ENCODE results near the gene THSD4.

The THSD4 gene

DNA sequence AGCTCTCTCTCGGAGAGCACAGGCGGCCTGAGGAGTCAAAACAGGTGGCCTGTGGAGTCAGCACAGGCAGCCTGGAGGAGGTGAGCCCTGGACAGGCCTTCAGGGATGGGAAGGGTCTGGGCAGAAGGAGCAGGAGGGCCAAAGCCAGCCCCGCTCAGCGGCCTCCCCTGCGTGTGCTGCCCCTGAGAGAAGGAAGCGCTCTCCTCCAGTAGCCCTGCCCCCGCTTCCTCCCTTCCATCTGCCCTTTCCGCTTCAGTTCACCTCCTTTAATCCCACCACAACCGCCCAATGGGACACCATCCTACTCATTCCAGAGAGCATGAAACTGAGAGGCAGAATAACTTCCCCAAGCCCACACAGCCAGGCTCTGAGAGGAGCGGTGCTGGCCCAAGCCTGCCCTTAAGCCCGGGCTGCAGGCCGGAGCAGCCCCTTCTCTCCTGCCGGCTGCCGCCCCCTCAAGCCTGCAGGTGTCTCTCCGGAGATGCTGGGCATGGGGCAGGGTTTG is 691.9 kb downstream of the THSD4 start:
- FAIRE-seq, result no peak

DNA sequence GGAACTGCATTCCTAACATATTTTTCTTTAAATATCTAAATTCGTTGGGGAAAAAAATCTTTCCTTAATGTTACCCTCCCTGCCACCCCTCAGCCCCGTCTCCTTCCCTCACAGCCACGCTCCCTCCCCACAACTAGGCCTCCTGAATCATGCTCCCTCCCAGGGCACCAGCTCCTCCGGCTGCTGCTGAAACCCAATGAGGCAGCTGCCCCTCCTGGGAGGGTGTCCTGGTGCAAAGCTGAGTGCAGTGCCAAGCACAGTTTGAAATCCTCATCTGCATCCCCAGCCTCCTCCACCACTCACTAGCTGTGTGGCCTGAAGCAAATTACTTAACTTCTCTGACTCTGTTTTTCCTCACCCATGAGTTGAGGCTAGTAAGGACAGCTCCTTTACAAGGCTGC is 692.4 kb downstream of the THSD4 start:
- no peak for FAIRE-seq

DNA sequence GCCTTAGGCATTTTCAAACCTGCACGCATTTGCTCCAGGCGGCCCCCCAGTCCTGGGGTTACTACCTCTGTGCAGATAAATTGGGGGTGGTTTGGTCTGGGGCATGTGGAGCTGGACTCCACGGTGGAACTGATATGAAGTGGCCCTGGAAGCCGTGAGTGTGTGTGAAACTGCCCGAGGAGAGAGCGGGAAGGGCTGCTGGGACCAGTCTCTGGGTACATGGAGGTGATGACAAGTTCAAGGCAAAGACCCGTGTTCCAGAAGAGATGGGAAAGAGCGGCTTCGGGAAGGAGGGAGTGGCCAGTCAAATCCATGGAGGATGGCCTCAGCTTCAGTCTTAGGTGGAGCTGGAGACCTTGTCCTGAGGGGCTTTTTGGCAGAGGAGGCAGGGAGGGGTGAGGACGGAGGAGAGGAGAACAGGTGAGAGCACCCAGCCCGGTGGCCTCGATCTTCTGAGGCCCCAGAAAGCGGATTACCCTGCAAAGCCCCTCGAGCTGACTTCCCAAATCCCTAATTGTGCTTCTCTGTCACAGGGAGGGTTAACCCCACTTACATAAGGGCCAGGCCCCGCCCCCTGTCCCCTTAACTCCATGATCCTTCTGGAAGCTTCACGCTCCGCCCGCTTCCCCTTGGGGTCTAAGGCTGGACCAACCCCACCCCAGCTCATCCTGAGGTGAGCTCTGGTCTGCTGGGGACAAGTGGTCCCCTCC is 693.2 kb downstream of the THSD4 start:
- FAIRE-seq, result no peak

DNA sequence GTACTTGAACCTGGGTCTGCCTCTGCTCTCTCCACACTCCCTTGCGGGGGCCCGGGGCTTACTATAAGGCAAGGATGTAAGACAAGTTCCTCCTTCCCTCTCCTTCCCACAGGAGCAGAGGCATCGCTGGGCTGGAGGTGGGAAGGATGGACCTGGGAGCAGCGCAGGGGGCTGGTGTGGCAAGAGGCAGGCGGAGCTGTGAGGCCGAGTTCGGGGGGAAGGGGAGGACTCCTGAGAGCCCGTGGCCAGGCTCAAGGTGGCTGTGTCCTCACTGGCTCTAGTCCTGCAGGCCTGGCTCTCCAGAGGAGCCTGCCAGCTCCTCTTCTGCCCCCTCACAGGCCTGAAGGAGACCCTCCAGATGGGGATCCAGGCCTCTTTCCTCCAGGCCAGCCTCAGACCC is 694.1 kb downstream of the THSD4 start:
- no peak for FAIRE-seq

DNA sequence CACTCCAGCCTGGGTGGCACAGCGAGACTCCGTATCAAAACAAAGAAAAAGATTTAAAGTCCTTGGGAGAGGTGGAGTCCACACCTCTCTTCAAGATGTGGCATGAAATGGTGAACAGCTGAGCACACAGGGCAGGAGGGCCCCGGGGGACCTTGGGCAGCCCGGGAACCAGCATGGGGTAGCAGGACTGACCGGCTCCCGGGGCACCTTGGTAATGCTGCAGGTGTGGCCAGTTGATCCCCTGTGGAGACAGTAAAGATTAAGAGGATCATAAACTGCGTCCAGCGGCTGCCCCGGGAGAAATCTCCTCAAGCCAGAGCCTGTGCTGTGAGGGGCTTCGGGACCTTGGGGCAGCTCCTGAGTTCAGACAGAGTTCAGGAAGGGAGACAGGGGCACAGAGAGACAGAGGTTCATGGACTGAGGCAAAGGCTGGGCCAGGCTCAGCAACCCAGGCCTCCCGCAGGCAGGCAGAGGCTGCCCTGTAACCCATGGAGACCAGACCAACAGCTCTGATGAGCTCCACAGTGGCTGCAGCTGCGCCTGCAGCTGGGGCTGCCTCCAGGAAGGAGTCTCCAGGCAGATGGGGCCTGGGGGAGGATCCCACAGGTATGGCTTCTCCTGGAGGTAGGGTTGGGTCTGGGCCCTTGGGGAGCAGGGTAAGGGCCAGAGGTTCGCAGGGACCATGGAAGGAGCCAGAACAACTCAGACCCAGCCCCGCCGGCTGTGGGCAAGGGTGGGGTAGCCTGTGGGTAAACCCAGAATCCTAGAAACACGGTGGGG is 695.2 kb downstream of the THSD4 start, which contains the start of gene NR2E3:
Gene NR2E3 (plus strand): TSS at position 299 of the 780 bp plus-strand sequence. CDS start 190 bp downstream, at position 489.
- no peak for FAIRE-seq

DNA sequence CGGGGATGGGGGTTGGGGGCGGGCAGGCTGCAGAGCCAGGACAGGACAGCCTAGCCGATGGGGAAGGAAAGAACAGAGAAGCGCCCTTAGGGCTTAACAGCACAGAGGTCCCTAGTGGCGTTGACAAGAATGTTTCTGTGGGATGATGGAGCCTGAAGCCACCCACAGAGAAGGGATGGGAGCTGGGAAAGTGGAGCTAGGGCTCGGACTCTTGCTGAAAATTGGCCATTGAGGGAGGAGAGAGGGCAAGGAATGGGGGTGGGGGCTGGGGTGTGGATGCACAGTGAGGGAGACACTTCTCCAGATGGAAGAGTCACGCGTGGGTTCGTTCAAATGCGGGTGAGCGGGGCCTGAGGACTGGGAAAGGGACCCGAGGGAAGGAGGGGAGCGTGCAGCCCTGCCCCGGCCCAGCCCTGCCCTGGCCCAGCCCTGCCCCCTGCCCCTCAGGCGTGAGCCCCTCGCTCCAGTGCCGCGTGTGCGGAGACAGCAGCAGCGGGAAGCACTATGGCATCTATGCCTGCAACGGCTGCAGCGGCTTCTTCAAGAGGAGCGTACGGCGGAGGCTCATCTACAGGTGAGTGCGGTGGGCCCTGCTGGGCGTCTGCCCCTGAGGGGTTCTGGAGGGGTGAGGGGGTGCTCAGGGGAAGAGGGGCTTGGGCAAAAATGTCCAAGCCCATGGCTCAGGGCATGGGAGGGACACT is 695.9 kb downstream of the THSD4 start:
- no peak for FAIRE-seq

DNA sequence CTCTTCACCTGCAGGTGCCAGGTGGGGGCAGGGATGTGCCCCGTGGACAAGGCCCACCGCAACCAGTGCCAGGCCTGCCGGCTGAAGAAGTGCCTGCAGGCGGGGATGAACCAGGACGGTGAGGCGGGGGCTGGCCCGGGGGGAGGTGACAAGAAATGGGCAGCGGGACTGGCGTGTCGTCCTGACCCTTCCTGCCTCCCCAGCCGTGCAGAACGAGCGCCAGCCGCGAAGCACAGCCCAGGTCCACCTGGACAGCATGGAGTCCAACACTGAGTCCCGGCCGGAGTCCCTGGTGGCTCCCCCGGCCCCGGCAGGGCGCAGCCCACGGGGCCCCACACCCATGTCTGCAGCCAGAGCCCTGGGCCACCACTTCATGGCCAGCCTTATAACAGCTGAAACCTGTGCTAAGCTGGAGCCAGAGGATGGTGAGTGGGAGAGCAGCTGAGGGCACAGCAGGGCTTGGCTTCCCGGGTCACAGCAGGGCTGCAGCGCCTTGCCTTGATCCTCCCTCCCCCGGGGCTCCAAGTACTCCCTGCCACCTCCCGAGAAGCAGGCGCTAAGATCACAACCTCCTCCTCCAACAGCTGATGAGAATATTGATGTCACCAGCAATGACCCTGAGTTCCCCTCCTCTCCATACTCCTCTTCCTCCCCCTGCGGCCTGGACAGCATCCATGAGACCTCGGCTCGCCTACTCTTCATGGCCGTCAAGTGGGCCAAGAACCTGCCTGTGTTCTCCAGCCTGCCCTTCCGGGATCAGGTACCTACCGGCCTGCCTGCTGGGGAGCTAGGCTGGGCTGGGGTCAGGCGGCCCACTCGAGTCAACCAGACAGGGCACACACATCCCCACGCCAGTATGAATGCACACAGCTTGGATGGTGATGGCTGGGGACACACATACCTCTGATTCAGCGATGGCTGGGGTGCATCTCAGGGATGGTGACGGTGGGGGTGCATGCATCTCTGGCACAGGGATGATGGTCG is 696.8 kb downstream of the THSD4 start:
- no peak for FAIRE-seq

DNA sequence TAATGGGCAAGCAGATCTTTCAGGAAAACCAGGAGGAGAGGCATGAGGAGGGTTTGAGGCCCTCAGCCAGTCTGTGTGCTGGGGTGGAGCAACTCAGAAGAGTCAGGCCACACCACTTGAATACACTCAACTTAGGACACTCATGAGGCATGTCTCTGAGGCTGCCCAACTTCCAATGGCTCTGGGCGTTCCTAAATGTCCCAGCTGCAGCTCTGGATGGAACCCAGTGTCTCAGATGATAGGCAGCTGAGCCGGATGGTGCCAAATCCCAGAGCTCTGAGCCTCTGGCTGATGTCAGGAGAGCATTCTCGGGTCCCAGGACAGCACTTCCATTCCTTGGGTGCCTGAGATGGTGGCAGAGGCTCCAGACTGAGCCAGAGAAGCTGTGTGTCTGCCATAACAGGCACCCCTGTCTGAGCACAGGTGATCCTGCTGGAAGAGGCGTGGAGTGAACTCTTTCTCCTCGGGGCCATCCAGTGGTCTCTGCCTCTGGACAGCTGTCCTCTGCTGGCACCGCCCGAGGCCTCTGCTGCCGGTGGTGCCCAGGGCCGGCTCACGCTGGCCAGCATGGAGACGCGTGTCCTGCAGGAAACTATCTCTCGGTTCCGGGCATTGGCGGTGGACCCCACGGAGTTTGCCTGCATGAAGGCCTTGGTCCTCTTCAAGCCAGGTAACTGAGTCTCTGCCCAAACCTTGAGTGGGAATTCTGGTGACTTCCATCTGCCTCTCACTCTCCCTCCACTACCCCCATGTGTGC is 697.9 kb downstream of the THSD4 start:
- FAIRE-seq, result no peak

DNA sequence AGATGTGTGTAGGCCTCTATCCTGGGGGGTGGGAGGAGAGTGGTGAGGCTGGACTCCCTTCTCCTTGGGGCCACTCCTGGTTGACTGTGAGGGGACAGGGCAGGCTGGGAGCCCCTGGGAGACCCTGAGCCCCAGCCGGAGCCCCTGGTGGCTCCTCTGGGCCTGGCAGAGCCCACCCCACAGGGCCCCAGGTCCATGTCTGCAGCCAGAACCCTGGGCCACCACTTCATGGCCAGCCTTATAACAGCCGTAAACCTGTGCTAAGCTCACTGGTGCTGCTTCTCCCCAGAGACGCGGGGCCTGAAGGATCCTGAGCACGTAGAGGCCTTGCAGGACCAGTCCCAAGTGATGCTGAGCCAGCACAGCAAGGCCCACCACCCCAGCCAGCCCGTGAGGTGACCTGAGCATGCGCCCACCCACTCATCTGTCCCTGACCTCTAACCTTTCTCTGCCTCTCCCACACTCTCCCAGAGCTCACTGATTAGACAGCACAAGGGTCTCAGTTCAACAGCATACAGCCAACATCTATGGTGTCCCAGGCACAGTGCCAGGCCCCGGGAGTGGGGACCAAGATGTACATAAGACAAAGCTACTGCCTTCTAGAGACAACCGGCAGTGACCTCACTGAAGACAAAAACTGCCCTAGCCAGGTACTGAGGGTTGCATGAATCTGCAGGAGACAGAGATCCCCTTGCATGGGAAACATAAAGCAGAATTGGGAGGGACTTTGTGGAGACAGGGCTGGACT is 698.6 kb downstream of the THSD4 start:
- FAIRE-seq, result no peak

DNA sequence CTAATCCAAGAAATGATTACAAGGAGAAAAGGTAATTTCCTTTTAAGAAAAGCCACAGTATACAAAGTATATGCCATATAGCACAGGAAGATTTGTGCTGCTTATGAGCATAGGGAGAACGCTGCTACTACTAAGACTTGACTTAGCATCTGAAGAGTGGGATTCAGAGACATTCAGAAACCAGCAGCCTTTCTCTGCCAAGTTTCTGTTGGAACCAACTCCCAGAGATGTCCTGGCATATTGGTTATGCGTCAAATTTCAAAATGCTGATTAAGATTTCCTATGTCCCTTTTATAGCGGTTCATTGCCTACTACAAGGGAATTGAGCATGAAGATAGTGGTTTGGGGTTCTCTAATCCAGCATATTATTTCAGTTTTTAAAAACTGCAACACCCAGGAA is 700.0 kb downstream of the THSD4 start:
- no peak for FAIRE-seq

GRCh38 chr15:71817351-71817750 is 702.1 kb downstream of the THSD4 start:
- FAIRE-seq, result no peak

DNA sequence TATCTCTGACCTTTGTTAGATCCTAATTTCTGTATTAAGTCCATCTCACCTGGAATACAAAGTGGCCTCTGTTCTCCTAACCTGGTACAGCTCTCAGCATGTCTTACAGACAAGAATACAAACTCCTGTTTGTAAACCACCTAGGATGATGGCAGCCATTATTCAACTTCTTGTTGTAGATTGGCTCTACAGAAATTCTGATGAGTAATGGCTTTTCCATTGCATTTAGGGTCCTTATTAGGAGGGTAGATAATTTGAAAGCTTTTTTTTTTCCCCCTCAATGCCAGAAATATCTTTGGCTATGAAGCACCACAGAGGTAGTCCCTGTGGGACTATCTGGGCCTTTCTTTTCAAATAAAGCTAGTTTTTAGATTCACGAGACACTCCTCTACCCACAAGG is 704.9 kb downstream of the THSD4 start:
- FAIRE-seq, result no peak

DNA sequence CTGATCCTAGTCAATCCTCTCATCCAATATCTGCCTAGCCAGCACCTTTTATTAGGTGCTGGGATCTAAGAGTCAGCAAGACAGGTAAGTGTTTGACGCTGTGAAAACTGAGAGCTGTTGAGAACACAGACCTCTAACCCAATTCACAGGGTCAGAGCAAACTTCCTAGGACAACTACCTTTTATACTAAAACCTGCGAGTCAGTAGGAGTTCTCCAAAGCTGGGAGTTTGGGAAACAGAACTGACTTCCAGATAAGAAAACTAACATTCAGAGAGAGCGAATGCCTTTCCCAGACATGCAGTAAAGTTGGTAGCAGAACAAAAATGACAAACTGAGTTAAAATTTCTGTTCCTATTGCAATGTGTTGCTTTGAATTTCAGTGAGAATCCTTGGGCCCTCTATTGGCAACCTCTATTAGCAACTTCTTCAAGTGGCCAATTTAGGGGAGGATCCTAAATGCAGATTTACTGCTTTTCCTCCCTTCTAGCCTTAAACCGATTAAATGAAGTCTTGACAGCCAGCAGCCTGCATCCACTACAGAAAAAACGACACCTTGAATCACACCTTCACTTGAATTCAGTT is 706.4 kb downstream of the THSD4 start:
- FAIRE-seq, result no peak

DNA sequence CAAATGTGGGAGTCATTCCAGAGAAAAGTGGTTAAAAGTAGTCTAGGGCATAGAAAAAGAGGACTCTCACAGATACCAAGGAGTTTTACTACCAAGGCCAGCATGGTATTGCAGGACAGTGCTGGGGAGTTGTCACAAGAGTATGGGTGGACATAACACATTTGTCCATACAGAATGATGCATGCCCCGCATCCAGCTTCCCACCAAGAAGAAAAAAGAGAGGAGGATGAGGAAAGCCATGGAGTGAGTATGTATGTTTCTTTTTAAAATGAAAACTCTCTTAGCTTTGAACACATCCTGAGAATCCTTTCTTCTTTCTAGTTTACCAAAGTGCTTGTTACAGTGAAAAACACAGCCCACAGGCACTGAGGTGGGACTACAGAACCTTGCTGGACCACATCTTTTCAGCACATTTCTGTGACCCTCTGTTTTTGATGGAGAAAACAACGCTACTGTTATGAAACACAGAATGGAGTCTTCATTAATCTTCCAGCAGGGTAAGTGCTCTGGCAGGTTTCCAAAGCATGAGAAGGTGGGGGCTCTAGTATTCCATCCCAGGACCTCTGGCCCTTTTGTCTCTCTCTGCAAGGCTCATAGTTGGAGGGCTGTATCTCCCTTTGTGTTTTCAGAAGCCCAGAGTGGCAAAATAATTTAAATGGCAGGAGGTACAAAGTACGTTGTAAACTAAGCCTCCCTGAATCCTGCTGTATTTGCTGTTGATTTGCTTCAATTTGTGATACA is 707.8 kb downstream of the THSD4 start:
- FAIRE-seq, result no peak

- no peak for FAIRE-seq
These were observed 708.5 kb downstream of the THSD4 start for GRCh38 chr15:71823801-71824200.

- FAIRE-seq, result no peak
These were observed 709.9 kb downstream of the THSD4 start for GRCh38 chr15:71825021-71825730.

- no peak for FAIRE-seq
These were observed 710.9 kb downstream of the THSD4 start for GRCh38 chr15:71826196-71826595.

DNA sequence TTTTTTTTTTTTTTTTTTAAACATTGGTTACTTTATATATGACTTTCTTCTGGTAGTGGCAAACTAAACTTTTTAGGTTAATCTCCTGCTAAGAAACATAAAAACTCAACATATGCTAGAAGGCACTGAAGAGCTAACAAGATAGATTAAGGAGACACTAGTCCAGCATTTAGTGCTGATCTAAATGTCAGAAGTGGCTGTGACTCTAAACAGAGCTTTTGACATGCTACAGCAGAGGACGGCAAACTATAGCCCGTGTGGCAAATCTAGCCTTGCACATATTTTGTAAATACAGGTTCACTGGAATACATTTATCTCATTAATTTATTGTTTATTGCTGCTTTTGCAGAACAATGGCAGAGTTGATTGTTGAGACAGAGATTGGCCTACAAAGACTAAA is 715.7 kb downstream of the THSD4 start:
- FAIRE-seq, result no peak
